Measurements from ENCODE around the gene CAPNS2.

Gene CAPNS2

DNA sequence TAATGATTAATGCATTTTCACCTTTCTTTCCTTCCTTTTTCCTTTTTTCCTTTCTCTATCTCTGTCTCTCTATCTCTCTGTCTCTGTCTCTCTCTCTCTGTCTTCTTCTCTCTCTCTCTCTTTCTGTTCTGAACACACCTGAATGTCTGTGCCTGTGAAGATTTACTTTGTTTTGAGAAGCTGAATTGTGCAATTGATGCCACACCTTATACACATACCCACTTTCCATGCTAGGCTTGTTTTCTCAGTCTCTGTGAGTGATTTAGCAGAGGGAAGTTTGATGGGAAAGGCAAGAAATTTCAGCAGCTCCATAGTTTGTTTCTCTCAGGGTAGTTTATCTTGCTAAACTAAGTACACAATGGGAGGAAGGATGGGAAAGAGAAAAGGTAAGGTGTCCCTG is 9.3 kb upstream of the CAPNS2 start:
- H3K36me3 ChIP-seq (ENCODE audit: insufficient read depth, low read length) = no peaks in the 10 kb centered on the region
- H3K9me3 ChIP-seq (ENCODE audit: low read length) = no peaks in the 10 kb centered on the region
- no peak overlapping the region for H2AFZ ChIP-seq (ENCODE audit: low read length)
- no peaks in the 10 kb centered on the region for H3K27me3 ChIP-seq (ENCODE audit: insufficient read depth, low read length)
- H3K9ac ChIP-seq (ENCODE audit: low read length) = no peak overlapping the region
- H3K79me2 ChIP-seq (ENCODE audit: insufficient read depth, low read length) = no peaks in the 10 kb centered on the region
- H3K4me3 ChIP-seq (ENCODE audit: low read depth, low read length, poor library complexity, severe bottlenecking) = no peak overlapping the region
- no peaks in the 10 kb centered on the region for H3K9me2 ChIP-seq (ENCODE audit: low read depth, low read length)
- H4K20me1 ChIP-seq (ENCODE audit: insufficient read depth, low read length) = no peaks in the 10 kb centered on the region
- H3K4me2 ChIP-seq (ENCODE audit: low read length) = no peak overlapping the region
- no peak overlapping the region for H3K27ac ChIP-seq (ENCODE audit: low read depth, low read length, poor library complexity, severe bottlenecking)
- H3K4me1 ChIP-seq (ENCODE audit: insufficient read depth, low read length, severe bottlenecking) = no peaks in the 10 kb centered on the region
- H3F3A ChIP-seq (ENCODE audit: insufficient read depth, low read length) = no peaks in the 10 kb centered on the region
- TF ChIP-seq, protein P1, sequence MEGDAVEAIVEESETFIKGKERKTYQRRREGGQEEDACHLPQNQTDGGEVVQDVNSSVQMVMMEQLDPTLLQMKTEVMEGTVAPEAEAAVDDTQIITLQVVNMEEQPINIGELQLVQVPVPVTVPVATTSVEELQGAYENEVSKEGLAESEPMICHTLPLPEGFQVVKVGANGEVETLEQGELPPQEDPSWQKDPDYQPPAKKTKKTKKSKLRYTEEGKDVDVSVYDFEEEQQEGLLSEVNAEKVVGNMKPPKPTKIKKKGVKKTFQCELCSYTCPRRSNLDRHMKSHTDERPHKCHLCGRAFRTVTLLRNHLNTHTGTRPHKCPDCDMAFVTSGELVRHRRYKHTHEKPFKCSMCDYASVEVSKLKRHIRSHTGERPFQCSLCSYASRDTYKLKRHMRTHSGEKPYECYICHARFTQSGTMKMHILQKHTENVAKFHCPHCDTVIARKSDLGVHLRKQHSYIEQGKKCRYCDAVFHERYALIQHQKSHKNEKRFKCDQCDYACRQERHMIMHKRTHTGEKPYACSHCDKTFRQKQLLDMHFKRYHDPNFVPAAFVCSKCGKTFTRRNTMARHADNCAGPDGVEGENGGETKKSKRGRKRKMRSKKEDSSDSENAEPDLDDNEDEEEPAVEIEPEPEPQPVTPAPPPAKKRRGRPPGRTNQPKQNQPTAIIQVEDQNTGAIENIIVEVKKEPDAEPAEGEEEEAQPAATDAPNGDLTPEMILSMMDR (IDR thresholded peaks at IDR 0.05; ENCODE audit: low read length) = no peak
- no peak for TF ChIP-seq EZH2 (IDR thresholded peaks at IDR 0.05; ENCODE audit: borderline replicate concordance, low read length)

DNA sequence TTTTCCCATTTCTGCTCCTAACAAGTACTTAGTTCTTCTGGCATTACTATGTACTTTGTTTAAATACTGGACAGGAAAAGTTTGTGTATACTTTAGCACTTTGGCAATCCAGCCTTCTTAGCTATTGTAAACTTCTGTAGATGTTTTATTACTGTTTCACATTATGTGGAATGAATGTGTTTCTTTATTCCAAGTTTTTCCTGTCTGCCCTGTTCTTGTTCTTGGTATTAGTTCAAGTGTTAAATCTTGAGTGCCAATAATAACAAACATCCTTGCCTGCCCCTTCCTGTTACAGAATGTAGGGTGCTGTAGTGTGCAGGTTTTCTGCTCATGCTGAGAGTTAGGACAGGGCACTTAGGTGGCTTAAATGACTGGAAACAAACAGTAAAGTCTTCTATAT is 7.3 kb upstream of the CAPNS2 start:
- TF ChIP-seq EZH2 (IDR thresholded peaks at IDR 0.05; ENCODE audit: borderline replicate concordance, low read length) = no peak
- Histone ChIP-seq H3K4me2 (ENCODE audit: low read length) (no peak overlapping the region), H3K36me3 (ENCODE audit: insufficient read depth, low read length) (no peaks in the 10 kb centered on the region), H3K79me2 (ENCODE audit: insufficient read depth, low read length) (no peaks in the 10 kb centered on the region), H3K9me3 (ENCODE audit: low read length) (no peaks in the 10 kb centered on the region), H3K9ac (ENCODE audit: low read length) (no peak overlapping the region), H3K4me3 (ENCODE audit: low read depth, low read length, poor library complexity, severe bottlenecking) (no peak overlapping the region), H3K4me1 (ENCODE audit: insufficient read depth, low read length, severe bottlenecking) (no peaks in the 10 kb centered on the region), H2AFZ (ENCODE audit: low read length) (no peak overlapping the region), H3F3A (ENCODE audit: insufficient read depth, low read length) (no peaks in the 10 kb centered on the region), H3K9me2 (ENCODE audit: low read depth, low read length) (no peaks in the 10 kb centered on the region), H3K27me3 (ENCODE audit: insufficient read depth, low read length) (no peaks in the 10 kb centered on the region), H4K20me1 (ENCODE audit: insufficient read depth, low read length) (no peaks in the 10 kb centered on the region), H3K27ac (ENCODE audit: low read depth, low read length, poor library complexity, severe bottlenecking) (no peak overlapping the region)

DNA sequence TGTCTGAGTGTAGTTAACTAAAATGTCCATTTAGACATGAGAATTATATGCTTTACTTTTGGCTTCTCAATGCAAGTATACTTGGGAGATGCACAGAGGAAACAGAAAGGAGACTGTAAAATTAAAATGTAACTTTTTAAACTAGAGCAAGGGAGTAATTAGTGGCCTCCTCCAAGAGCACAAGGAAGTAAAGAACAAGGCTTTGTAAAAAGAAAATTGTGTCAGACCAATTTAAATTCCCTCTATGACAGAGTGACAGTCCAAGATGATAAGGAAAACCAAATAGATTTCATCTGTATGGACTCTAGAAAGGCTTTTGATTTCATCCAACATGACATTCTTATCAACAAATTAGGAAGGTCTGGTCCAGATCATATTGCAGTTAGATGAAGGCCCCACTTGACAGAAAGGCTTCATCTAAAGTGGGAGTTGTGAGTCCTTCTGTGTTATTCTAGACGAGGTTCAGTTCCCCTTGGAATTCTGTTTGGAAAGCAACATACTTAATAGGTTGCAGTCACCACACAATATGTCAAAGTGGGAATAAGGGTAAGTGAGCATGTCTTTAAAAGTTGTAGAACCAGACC is 6.5 kb upstream of the CAPNS2 start:
- H3K9me2 ChIP-seq (ENCODE audit: low read depth, low read length) = no peaks in the 10 kb centered on the region
- no peaks in the 10 kb centered on the region for H4K20me1 ChIP-seq (ENCODE audit: insufficient read depth, low read length)
- TF ChIP-seq, protein P1 (IDR thresholded peaks at IDR 0.05; ENCODE audit: low read length) = no peak
- H3K27me3 ChIP-seq (ENCODE audit: insufficient read depth, low read length) = no peaks in the 10 kb centered on the region
- no peaks in the 10 kb centered on the region for H3K4me1 ChIP-seq (ENCODE audit: insufficient read depth, low read length, severe bottlenecking)
- H3K36me3 ChIP-seq (ENCODE audit: insufficient read depth, low read length) = no peaks in the 10 kb centered on the region
- H3K27ac ChIP-seq (ENCODE audit: low read depth, low read length, poor library complexity, severe bottlenecking) = no peak overlapping the region
- no peak overlapping the region for H3K4me3 ChIP-seq (ENCODE audit: low read depth, low read length, poor library complexity, severe bottlenecking)
- H2AFZ ChIP-seq (ENCODE audit: low read length) = no peak overlapping the region
- no peaks in the 10 kb centered on the region for H3F3A ChIP-seq (ENCODE audit: insufficient read depth, low read length)
- H3K79me2 ChIP-seq (ENCODE audit: insufficient read depth, low read length) = no peaks in the 10 kb centered on the region
- H3K9ac ChIP-seq (ENCODE audit: low read length) = no peak overlapping the region
- H3K4me2 ChIP-seq (ENCODE audit: low read length) = no peak overlapping the region
- H3K9me3 ChIP-seq (ENCODE audit: low read length) = no peaks in the 10 kb centered on the region

DNA sequence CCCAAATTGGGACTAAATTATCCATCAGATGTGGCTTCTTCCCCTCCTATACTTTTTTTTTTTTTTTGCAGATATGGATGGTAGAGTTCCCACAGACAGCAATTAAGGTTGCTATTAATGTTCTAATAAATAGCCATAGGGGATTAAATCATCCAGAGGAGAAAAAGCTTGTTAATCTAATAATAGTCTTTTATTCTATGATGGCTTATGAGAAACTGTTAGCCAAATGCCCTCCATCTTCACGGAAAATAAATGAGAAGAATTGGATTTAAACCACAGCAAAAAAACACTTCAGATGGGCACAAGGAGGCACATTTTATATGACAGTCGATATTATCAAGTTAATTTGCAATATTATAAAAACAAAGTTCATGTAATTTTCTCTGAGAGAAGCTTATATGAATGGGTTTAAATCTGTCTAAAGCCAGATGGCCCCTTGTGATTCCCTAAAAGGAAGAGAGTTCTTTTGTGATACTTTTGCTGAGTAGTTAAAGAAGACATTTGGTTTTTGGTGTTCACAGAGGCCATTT is 5.1 kb upstream of the CAPNS2 start:
- no peaks in the 10 kb centered on the region for H3F3A ChIP-seq (ENCODE audit: insufficient read depth, low read length)
- H3K79me2 ChIP-seq (ENCODE audit: insufficient read depth, low read length) = no peaks in the 10 kb centered on the region
- no peaks in the 10 kb centered on the region for H3K4me1 ChIP-seq (ENCODE audit: insufficient read depth, low read length, severe bottlenecking)
- no peak overlapping the region for H3K4me2 ChIP-seq (ENCODE audit: low read length)
- no peak for TF ChIP-seq EZH2 (IDR thresholded peaks at IDR 0.05; ENCODE audit: borderline replicate concordance, low read length)
- TF ChIP-seq, protein P1 (IDR thresholded peaks at IDR 0.05; ENCODE audit: low read length) = no peak
- H3K36me3 ChIP-seq (ENCODE audit: insufficient read depth, low read length) = no peaks in the 10 kb centered on the region
- H4K20me1 ChIP-seq (ENCODE audit: insufficient read depth, low read length) = no peaks in the 10 kb centered on the region
- H3K27me3 ChIP-seq (ENCODE audit: insufficient read depth, low read length) = no peaks in the 10 kb centered on the region
- no peak overlapping the region for H3K9ac ChIP-seq (ENCODE audit: low read length)
- no peaks in the 10 kb centered on the region for H3K9me3 ChIP-seq (ENCODE audit: low read length)
- no peak overlapping the region for H3K27ac ChIP-seq (ENCODE audit: low read depth, low read length, poor library complexity, severe bottlenecking)
- no peaks in the 10 kb centered on the region for H3K9me2 ChIP-seq (ENCODE audit: low read depth, low read length)
- H2AFZ ChIP-seq (ENCODE audit: low read length) = no peak overlapping the region
- no peak overlapping the region for H3K4me3 ChIP-seq (ENCODE audit: low read depth, low read length, poor library complexity, severe bottlenecking)
